ENCODE measurements around the gene MEF2D.

Gene MEF2D

GRCh38 chr1:156487862-156488261, 12.7 kb downstream of the MEF2D start:
- DNase-seq (ENCODE audit: low spot score), result no peak

- DNase-seq (ENCODE audit: low spot score), result no peak
Measured at GRCh38 chr1:156486421-156487344, 13.9 kb downstream of the MEF2D start.

GRCh38 chr1:156485984-156486383, 14.6 kb downstream of the MEF2D start:
- DNase-seq (ENCODE audit: low spot score), result no peak

- no peak for DNase-seq (ENCODE audit: low spot score)
Measured at GRCh38 chr1:156484480-156485058, 16.0 kb downstream of the MEF2D start.

GRCh38 chr1:156483397-156483796, 17.2 kb downstream of the MEF2D start:
- DNase-seq (ENCODE audit: low spot score), result no peak

- peak; percentile 17 for DNase-seq (ENCODE audit: low spot score)
Measured at GRCh38 chr1:156482276-156482675, 18.3 kb downstream of the MEF2D start.

- DNase-seq (ENCODE audit: low spot score), result peak; percentile 52
Measured at GRCh38 chr1:156481527-156481926, 19.0 kb downstream of the MEF2D start.

- peak; percentile 92 for DNase-seq (ENCODE audit: low spot score)
Measured at GRCh38 chr1:156480411-156481192, 20.0 kb downstream of the MEF2D start.

- peak; percentile 43 for DNase-seq (ENCODE audit: low spot score)
Measured at GRCh38 chr1:156480016-156480370, 20.6 kb downstream of the MEF2D start.

GRCh38 chr1:156479093-156480015, 21.2 kb downstream of the MEF2D start:
- DNase-seq (ENCODE audit: low spot score), result no peak

- no peak for DNase-seq (ENCODE audit: low spot score)
Measured at GRCh38 chr1:156478250-156478627, 22.3 kb downstream of the MEF2D start.

GRCh38 chr1:156477526-156478249, 22.9 kb downstream of the MEF2D start:
- DNase-seq (ENCODE audit: low spot score), result no peak

- no peak for DNase-seq (ENCODE audit: low spot score)
Measured at GRCh38 chr1:156476501-156477298, 23.9 kb downstream of the MEF2D start.

GRCh38 chr1:156475568-156476500, 24.7 kb downstream of the MEF2D start:
- no peak for DNase-seq (ENCODE audit: low spot score)

- no peak for DNase-seq (ENCODE audit: low spot score)
Measured at GRCh38 chr1:156474966-156475365, 25.6 kb downstream of the MEF2D start.

GRCh38 chr1:156471496-156472490, 28.8 kb downstream of the MEF2D start:
- no peak for DNase-seq (ENCODE audit: low spot score)

GRCh38 chr1:156470473-156470872, 30.1 kb downstream of the MEF2D start:
- no peak for DNase-seq (ENCODE audit: low spot score)
